GM18498 (cell line): ENCODE results near the gene STX16.

Experiments used
- ATAC-seq: cut with Tn5 transposase; IDR thresholded peaks from one replicate; pipeline ENCODE4 v1.9.1; 2021; ENCODE audit warnings: mild to moderate bottlenecking, moderate library complexity; ENCODE audit not compliant: unreplicated experiment

Gene STX16

DNA sequence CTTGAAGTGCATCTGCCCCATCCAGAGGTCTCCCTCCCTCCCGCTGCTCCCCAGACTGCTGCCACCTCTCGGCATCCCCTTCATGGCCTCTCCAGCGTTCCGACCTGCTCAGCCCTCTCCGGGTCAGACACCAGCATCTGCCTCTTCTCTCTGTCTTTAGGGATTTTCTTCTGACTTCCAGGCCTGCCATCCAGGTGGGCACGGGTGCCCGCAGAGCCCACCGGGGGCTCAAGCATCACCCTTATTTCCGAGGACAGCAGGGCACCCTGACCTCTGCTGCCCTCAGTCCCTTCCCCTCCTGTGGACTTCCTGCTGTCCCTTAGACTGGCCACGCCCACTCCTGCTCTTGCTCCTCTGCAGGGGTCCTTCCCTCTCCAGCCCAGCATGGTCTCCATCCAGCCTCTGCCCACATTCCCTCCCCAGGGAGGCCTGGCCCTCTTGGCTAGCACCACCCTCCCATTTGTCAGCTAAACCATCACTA, 44.9 kb downstream of the STX16 start:
- ATAC-seq: no peak

GRCh38 chr20:58696411-58696961, 45.4 kb downstream of the STX16 start:
- ATAC-seq: no peak

DNA sequence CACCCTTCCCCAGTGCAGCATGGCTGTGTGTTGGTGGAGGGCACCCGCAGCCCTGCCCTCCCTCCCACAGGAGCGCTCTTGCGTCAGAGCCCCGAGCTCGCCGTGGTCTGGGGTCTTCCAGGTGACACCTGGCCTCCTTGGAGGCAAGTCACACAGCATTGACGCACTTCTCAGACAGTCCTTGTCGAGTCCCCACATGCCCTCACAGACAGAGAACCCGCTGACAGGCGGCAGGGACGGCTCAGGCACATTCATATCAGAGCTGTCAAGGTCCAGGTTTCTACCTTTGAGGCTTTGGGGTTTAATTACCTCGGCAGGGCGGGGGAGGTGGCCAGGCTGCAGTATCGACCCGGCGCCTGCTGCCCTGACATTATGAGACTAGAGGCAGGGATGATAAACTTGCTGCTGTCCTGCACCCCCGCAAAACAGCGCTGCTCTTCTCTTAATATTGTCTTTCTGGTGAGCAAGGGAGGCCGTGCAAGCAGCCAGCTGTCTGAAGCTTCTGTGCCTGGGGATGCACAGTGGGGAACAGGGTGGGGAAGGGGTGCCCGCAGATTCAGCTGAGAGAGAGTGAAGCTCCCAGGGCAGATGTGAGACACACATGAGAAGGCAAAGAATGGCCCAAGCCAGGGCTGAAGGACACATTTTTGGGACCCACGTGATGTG, 46.3 kb downstream of the STX16 start:
- ATAC-seq: no peak

- no peak for ATAC-seq
Measured at GRCh38 chr20:58697867-58698703, 47.0 kb downstream of the STX16 start.

DNA sequence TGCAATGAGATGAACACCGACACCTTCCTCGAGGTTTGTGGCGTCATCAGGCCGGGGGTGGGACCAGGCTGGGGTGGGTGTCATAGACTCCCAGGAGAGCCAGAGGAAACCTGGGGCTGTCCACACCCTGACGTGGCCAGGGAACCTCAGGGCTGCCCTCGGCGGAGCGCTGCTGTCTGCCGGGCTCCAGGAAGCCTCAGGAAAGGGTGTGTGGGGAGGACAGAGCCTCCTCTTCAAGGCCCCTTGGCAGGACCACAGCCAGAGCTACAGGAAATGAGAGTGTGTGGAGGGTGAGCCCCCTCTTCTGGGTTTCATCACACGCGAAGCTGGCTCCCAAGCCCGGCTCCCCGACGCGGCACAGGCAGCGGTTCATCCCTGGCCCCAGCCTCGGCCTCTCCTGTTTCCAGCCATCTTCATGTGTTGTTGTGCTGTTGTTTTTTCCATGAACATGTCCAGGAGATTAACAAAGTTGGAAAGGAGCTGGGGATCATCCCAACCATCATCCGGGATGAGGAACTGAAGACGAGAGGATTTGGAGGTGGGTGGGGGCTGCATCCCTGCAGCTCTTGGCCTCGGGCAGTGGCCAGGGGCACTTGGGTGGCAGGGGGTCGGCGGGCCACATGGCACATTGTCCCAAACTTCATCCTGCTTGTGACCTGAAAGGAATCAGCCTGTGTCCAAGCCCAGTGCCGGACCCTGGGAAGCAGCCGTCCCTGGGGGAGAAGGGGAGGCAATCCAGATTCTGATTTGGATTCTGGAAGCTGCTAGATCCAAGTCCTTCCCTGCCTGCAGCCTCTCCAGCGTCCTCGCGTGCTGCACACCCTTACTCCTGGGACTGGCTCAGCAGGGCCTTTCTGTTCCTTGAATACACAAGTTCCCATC, 47.9 kb downstream of the STX16 start:
- ATAC-seq: no peak

GRCh38 chr20:58699623-58700107, 48.6 kb downstream of the STX16 start:
- ATAC-seq: no peak

- no peak for ATAC-seq
Measured at GRCh38 chr20:58700121-58700821, 49.2 kb downstream of the STX16 start.

DNA sequence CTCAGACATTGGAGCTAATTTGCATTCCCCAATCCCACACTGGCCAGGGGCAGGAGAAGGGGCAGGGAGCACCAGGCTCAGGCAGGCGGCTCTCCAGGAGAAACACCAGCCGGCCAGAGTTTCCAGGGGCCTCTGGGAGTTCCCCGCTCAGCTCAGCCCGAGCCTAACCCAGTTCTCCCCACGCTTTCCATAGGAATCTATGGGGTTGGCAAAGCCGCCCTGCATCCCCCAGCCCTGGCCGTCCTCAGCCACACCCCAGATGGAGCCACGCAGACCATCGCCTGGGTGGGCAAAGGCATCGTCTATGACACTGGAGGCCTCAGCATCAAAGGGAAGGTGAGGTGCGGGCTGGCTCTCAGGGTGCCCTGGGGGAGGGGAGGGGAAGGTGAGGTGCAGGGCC, 49.7 kb downstream of the STX16 start:
- ATAC-seq: no peak

- ATAC-seq: no peak
Measured at GRCh38 chr20:58701431-58702160, 50.5 kb downstream of the STX16 start.

- no peak for ATAC-seq
Measured at GRCh38 chr20:58702161-58702510, 51.1 kb downstream of the STX16 start.

DNA sequence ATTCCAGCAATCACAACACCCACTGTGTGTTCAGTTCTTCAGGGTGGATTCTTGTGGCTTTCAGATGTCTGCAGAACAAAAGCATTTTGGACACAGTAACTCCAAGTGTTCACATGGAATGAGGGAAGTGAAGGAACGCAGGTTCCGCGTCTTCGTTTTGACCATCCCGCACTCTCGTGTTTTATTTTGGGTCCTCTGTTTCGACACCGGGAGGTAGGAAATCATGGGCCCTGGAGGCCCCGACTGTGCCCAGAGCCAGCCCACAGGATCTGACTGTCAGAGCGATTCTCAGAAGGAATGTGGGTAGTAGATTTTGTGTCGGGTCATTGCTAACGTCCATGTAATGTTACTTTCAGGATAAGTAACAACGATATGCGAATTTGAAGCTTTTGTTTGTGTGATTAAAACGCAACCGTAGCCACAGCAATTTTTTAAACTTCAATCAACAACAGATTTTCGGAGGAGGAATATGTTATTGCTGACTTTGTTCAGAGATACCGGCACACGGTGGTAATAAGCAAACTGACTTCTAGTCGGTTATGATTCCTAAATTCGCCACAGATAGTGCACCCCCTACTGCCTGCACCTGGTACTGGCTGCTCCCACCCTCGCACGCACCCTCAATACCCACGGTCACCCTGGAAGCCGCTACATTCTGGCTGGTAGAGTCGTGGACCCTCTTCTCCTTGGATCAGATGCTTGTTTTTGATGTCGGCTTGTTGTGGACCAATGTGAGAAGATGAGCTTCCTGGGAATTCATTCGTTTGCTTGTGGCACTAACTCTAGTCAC, 52.0 kb downstream of the STX16 start:
- no peak for ATAC-seq

- no peak for ATAC-seq
Measured at GRCh38 chr20:58703765-58704371, 52.8 kb downstream of the STX16 start.

- no peak for ATAC-seq
Measured at GRCh38 chr20:58705208-58705926, 54.3 kb downstream of the STX16 start.

GRCh38 chr20:58706150-58706892, 55.2 kb downstream of the STX16 start:
- no peak for ATAC-seq

GRCh38 chr20:58706975-58707681, 56.0 kb downstream of the STX16 start:
- no peak for ATAC-seq

DNA sequence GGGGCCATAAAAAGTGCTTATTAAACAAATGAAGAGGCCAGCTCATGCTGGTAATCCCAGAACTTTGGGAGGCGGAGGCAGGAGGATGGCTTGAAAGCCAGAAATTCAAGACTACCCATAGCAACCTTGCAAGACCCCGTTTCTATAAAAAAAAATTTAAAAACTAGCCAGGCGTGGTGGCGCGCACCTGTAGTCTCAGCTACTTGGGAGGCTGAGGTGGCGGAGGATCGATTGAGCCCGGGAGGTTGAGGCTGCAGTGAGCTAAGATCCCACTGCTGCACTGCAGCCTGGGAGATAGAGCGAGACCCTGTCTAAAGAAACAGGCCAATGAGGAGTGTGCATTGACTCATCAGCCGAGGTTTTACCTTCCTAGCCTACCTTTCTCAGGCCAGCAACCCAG, 56.7 kb downstream of the STX16 start:
- ATAC-seq: no peak
